ENCODE measurements around the gene VDR.
"Not testable (repeated sequence)": the region's sequence is repeated elsewhere in the genome, so short reads cannot be mapped to it uniquely, and the experiment has no call there.

The VDR gene

DNA sequence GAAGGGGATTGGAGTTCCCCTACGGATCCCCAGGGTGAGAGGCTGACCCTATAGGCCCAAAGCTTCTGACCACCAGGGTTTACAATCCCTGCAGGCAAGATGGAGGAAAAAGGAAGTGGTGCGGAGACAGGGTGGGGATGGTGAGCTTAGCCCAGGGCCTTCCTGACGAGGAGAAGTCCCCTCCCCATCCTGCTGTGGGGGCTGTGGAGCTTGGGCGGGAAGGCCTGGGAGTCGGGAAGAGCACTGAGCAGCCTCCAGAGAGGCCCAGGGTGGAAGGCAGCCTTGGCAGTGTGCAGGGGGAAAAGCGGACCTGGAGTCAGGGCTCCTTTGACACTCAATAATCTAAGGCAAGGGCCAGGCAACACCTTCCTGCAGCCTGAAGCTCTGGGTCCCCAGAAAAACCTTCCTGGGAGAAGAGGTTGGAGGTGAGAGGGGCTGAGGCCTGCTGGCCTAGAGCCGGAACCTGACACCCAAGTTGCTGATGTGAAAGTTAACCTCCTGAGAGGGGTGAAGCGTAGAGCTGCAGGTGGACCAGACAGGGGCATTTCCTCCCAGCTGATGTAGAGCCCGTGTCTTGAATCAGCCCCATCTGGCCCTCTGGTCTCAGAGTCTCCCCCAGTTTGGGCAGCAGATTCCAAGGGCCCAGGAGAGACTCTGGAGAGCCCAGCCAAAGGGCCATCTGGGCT lies 91.1 kb downstream of the VDR start:
- in situ Hi-C loops (cut with HindIII; ENCODE audit: low pct_unique_long_range_greater_than_20kb, low sequenced_read_pairs) = no loop called here
- no peak for TF ChIP-seq JUND (IDR thresholded peaks at IDR 0.05; ENCODE audit: low read depth)
- DNase-seq (ENCODE audit: low read depth in 1 of 2, low spot score in 1 of 2) = no peak

DNA sequence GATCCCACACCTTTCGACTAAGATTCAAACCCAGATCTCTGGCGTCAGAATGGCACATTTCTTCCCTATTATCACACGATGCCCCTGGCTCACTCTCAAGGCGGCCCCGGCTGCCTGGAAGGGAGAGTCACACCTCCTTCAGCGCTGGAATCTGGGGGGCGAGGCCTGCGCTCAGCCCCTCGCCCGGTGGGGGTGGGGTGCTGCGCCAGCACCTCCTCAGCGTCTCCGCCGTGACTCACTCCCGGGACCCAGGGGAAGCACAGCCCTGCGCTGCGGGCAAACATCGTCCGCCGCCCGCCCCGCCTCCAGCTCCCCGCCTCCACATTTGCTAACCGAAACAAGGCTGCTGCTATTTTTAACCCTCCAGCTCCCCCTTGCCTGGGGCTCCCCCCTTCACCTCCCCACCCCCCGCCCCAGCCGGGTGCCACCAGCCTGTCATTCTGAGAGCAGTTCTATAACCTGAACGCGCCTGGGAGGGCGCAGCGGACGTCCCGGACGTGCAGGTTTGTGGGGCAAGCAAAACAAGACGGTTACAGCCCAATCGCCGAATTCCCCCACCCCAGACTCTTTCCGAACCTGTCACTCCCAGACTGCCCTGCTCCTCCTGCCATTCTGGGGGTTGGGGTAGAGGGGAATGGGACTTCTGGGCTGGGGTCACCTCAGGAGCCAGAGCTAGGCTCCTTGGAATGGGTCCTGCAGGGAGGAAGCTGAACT lies 91.8 kb downstream of the VDR start:
- in situ Hi-C loops (cut with HindIII; ENCODE audit: low pct_unique_long_range_greater_than_20kb, low sequenced_read_pairs) = no loop called here
- peak; percentile 83 to 85 for DNase-seq (ENCODE audit: low read depth in 1 of 2, low spot score in 1 of 2)
- no peak for TF ChIP-seq JUND (IDR thresholded peaks at IDR 0.05; ENCODE audit: low read depth)

- no peak for DNase-seq (ENCODE audit: low read depth in 1 of 2, low spot score in 1 of 2)
- no peak for TF ChIP-seq JUND (IDR thresholded peaks at IDR 0.05; ENCODE audit: low read depth)
- in situ Hi-C loops (cut with HindIII; ENCODE audit: low pct_unique_long_range_greater_than_20kb, low sequenced_read_pairs) = no loop called here
Observed at GRCh38 chr12:47811581-47812484, 93.0 kb downstream of the VDR start.

- TF ChIP-seq JUND (IDR thresholded peaks at IDR 0.05; ENCODE audit: low read depth) = no peak
- DNase-seq (ENCODE audit: low read depth in 1 of 2, low spot score in 1 of 2) = no peak
- in situ Hi-C loops (cut with HindIII; ENCODE audit: low pct_unique_long_range_greater_than_20kb, low sequenced_read_pairs) = no loop called here
Observed at GRCh38 chr12:47811072-47811396, 93.8 kb downstream of the VDR start.

DNA sequence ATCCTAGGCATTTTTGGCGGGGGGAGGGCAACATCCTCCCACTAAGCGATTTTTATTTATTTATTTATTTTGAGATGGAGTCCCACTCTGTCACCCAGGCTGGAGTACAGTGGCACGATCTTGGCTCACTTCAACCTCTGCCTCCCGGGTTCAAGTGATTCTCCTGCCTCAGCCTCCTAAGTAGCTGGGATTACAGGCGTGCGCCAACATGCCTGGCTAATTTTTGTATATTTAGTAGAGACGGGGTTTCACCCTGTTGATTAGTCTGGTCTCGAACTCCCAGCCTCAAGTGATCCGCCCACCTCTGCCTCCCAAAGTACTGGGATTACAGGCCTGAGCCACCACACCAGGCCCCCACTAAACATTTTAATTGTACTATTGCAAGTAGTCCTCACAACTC lies 95.3 kb downstream of the VDR start:
- in situ Hi-C loops (cut with HindIII; ENCODE audit: low pct_unique_long_range_greater_than_20kb, low sequenced_read_pairs); DNase-seq (ENCODE audit: low read depth in 1 of 2, low spot score in 1 of 2): not testable (repeated sequence)

DNA sequence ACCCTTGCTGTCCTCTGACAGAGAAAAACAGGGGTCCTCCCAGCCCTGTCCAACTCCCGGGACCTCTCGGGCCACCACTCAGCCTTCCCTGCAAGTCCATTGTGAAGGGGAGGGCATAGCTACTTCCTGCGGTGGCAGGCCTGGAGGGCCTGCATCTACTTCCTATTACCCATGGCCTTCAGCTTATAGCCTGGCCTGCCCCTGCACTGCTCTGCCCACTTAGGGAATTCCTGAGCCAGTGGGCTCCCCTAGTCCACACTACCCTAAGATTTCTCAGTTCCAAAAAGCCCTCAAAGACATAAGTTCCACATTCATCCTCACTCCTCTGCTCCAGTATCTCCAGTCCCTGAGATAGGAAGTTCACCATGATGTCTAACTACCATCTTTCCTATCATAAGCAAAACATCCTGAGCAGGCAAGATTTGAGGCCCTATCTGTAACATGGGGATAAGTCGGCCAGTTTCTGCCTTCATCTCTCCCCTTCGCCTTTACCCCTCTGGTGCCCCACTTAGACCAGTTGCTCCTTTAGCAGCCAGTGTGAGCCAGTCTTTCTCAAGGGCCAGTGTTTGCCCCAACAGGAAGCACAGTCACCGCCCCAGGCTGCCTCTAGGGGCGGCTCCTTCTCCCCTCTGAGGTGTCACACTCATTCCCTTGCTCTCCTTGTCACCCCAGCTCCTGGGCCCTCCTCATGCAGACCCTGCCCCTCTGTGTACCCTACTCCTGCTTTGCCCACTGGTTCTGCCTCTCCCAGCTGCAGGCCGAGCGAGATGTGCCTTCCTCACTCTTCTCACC lies 96.0 kb downstream of the VDR start:
- TF ChIP-seq JUND (IDR thresholded peaks at IDR 0.05; ENCODE audit: low read depth) = no peak
- no peak for DNase-seq (ENCODE audit: low read depth in 1 of 2, low spot score in 1 of 2)
- in situ Hi-C loops (cut with HindIII; ENCODE audit: low pct_unique_long_range_greater_than_20kb, low sequenced_read_pairs) = no loop called here

GRCh38 chr12:47808050-47808449 lies 96.7 kb downstream of the VDR start:
- DNase-seq (ENCODE audit: low read depth in 1 of 2, low spot score in 1 of 2) = no peak
- in situ Hi-C loops (cut with HindIII; ENCODE audit: low pct_unique_long_range_greater_than_20kb, low sequenced_read_pairs) = no loop called here
- no peak for TF ChIP-seq JUND (IDR thresholded peaks at IDR 0.05; ENCODE audit: low read depth)

DNA sequence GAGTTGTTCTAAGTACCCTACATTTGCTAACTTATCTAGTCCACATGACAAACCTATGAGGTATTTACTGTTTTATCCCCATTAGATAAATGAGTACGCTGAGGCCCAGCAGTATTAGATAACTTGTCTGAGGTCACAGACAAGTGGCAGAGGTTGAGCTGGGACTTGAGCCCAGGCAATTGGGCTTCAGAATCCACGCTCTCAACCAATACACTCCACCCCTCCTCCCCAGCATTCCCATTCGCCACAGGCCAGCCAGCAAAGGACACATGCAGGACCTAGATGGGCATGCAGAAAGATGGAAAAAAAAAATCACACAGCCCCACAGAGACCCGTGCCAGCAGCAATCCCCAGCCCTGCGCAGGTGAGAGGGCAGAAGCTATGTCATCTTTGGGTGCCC lies 97.5 kb downstream of the VDR start:
- DNase-seq (ENCODE audit: low read depth in 1 of 2, low spot score in 1 of 2) = no peak
- TF ChIP-seq JUND (IDR thresholded peaks at IDR 0.05; ENCODE audit: low read depth) = no peak
- in situ Hi-C loops (cut with HindIII; ENCODE audit: low pct_unique_long_range_greater_than_20kb, low sequenced_read_pairs) = no loop called here

- DNase-seq (ENCODE audit: low read depth in 1 of 2, low spot score in 1 of 2) = no peak
- TF ChIP-seq JUND (IDR thresholded peaks at IDR 0.05; ENCODE audit: low read depth) = no peak
- in situ Hi-C loops (cut with HindIII; ENCODE audit: low pct_unique_long_range_greater_than_20kb, low sequenced_read_pairs) = no loop called here
Observed at GRCh38 chr12:47805417-47805816, 99.4 kb downstream of the VDR start.

DNA sequence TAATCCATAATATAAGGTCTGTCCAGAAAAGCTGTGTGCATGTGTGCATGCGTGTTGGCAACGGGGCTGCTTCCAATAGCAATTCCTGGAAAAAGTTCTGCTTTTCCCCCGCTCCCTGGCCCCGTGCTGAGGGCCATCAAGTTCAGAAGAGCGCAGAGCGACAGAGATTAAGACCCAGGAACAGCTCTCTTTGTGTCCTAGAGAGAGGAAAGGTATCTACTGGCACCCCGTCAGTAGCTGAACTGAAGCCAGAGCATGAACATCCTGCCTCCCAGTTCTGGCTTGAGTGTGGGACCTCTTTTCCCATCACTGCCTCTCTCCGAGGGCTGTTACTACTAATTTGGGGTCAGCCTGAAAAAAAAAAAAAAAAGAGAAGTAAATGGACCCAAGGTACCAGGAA lies 100.6 kb downstream of the VDR start:
- TF ChIP-seq JUND (IDR thresholded peaks at IDR 0.05; ENCODE audit: low read depth) = no peak
- in situ Hi-C loops (cut with HindIII; ENCODE audit: low pct_unique_long_range_greater_than_20kb, low sequenced_read_pairs) = no loop called here
- no peak for DNase-seq (ENCODE audit: low read depth in 1 of 2, low spot score in 1 of 2)

GRCh38 chr12:47803191-47803875 lies 101.5 kb downstream of the VDR start:
- no peak for DNase-seq (ENCODE audit: low read depth in 1 of 2, low spot score in 1 of 2)
- in situ Hi-C loops (cut with HindIII; ENCODE audit: low pct_unique_long_range_greater_than_20kb, low sequenced_read_pairs) = no loop called here
- TF ChIP-seq JUND (IDR thresholded peaks at IDR 0.05; ENCODE audit: low read depth) = no peak

DNA sequence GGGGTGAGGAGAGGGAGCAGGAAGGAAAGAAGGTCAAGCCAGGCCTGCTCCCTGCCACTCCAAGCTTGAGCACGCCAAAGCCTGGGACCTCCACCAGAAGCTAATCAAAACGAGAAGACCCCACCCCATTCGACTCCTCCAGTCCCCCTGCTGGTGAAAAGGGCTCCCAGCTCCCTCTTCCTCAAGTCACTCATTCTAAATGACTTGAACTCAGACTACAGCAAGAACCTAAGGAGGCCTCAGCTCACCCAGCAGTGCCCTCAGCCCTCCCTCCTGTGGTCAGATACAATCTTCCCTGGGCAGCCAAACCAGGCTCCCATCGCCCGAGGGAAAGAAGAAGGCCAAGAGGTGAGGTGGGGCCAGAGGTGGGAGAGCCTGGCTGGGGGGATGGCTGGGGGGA lies 102.5 kb downstream of the VDR start:
- peak in 1 of 2 experiments; percentile 65 for DNase-seq (ENCODE audit: low read depth in 1 of 2, low spot score in 1 of 2)
- in situ Hi-C loops (cut with HindIII; ENCODE audit: low pct_unique_long_range_greater_than_20kb, low sequenced_read_pairs) = no loop called here
- TF ChIP-seq JUND (IDR thresholded peaks at IDR 0.05; ENCODE audit: low read depth) = no peak
